ENCODE measurements around the gene HIPK4. TPM values are rescaled to one million over a fixed set of nuclear protein-coding genes. Genes with fewer than 3 reads are reported as not detected.
"Not testable (repeated sequence)": the region's sequence is repeated elsewhere in the genome, so short reads cannot be mapped to it uniquely, and the experiment has no call there.

HIPK4 gene
- total RNA-seq, 1 donor from 2014 or later = not detected

- TF ChIP-seq, protein P1, sequence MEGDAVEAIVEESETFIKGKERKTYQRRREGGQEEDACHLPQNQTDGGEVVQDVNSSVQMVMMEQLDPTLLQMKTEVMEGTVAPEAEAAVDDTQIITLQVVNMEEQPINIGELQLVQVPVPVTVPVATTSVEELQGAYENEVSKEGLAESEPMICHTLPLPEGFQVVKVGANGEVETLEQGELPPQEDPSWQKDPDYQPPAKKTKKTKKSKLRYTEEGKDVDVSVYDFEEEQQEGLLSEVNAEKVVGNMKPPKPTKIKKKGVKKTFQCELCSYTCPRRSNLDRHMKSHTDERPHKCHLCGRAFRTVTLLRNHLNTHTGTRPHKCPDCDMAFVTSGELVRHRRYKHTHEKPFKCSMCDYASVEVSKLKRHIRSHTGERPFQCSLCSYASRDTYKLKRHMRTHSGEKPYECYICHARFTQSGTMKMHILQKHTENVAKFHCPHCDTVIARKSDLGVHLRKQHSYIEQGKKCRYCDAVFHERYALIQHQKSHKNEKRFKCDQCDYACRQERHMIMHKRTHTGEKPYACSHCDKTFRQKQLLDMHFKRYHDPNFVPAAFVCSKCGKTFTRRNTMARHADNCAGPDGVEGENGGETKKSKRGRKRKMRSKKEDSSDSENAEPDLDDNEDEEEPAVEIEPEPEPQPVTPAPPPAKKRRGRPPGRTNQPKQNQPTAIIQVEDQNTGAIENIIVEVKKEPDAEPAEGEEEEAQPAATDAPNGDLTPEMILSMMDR (conservative IDR thresholded peaks at IDR 0.05; ENCODE audit: low read depth, low read length) = no peak
- DNase-seq (ENCODE audit: low read depth) = no peak
- H3K4me3 ChIP-seq (ENCODE audit: low read depth, low read length) = no peak overlapping the region
Measured at GRCh38 chr19:40378509-40378908, 11.5 kb downstream of the HIPK4 start.

GRCh38 chr19:40377876-40378385 is 12.1 kb downstream of the HIPK4 start:
- TF ChIP-seq, protein P1 (conservative IDR thresholded peaks at IDR 0.05; ENCODE audit: low read depth, low read length) = no peak
- DNase-seq (ENCODE audit: low read depth) = no peak
- H3K4me3 ChIP-seq (ENCODE audit: low read depth, low read length) = no peak overlapping the region

DNA sequence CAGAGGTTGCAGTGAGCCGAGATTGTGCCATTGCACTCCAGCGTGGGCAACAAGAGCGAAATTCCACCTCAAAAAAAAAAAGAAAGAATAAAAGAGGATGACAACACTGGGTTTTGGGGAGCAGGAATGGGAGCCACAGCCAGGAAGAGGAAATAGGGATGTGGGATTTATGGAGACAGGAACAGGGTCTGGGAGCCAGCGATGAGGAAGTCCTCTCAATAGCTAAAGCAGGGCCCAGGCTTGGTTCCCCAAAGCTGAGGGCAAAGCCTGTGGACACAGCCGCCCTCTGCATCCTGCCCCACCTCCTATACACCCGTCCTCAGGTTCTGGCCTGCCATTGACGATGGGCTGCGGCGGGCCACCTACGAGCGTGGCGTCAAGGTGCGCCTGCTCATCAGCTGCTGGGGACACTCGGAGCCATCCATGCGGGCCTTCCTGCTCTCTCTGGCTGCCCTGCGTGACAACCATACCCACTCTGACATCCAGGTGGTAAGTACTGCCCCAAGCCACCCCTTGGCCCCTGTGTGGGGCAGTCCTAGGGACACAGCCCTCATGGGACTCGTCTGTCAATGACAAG is 13.6 kb downstream of the HIPK4 start:
- TF ChIP-seq, protein P1 (conservative IDR thresholded peaks at IDR 0.05; ENCODE audit: low read depth, low read length) = no peak
- no peak overlapping the region for H3K4me3 ChIP-seq (ENCODE audit: low read depth, low read length)
- no peak for DNase-seq (ENCODE audit: low read depth)

DNA sequence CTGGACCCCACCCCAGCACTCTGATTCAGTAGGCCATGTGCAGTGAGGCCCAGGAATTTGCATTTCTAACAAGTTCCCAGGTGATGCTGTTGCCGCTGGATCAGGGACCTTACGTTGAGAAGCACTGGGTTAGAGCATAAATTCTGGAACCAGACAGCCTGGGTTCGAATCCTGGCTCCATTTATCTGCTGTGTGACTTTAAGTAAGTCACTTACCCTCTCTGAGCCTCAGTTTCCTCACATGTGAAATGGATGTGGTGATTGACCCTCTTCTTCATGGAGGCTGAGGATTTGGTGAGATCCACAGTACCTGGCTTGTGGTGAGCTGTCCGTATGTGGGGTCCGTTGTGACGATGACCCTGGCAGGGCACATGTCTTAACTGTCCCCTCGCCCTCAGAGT is 15.9 kb downstream of the HIPK4 start:
- H3K4me3 ChIP-seq (ENCODE audit: low read depth, low read length) = no peak overlapping the region
- DNase-seq (ENCODE audit: low read depth) = no peak
- TF ChIP-seq, protein P1 (conservative IDR thresholded peaks at IDR 0.05; ENCODE audit: low read depth, low read length) = no peak

DNA sequence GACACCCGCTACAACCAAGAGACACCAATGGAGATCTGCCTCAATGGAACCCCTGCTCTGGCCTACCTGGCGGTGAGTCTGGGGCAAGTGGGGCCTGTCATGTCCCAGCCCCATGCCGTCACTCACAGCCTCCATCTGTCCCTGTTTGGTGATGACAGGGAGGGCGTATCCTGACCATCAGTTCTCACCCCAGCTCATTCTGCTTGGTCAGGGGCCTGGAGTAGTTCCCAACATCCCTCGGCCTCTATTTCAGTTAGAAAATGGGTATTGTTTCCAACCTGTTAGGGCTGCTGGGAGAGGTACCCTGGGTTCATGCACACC is 18.2 kb downstream of the HIPK4 start:
- no peak for DNase-seq (ENCODE audit: low read depth)
- TF ChIP-seq, protein P1 (conservative IDR thresholded peaks at IDR 0.05; ENCODE audit: low read depth, low read length) = no peak
- H3K4me3 ChIP-seq (ENCODE audit: low read depth, low read length) = no peak overlapping the region

DNA sequence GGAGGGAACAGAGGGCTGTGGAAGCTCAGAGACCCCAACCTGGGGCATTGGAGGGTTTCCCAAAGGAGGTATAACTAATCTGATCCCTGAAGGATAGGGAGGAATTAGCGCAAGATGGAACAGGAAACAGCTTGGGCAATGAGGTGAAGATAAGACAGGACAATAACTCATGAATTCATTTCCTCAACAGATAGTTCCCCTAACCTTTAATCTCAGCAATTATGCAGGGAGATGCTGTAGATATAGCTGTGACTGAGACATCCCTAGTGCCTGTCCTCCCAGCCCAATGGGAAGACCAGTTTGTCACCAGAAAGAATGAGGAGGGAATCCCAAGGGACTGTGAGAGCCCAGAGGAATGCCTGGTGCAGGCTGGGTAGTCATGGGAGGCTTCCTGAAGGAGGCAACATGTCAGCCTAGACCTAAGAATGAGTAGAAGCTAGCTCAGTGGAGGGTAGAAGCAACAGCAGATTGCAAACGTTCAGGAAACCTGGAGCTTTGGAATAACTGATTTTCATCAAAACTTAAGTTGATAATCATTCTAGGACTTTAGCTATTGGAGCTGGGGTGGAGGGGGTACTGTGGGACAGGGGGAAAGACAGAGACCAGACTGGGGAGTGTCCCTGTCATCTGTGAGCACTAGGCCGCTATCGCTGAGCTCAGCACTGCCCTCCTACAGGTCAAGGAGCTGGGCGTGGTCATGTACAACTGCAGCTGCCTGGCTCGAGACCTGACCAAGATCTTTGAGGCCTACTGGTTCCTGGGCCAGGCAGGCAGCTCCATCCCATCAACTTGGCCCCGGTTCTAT is 18.8 kb downstream of the HIPK4 start:
- H3K4me3 ChIP-seq (ENCODE audit: low read depth, low read length) = no peak overlapping the region
- no peak for DNase-seq (ENCODE audit: low read depth)
- TF ChIP-seq, protein P1 (conservative IDR thresholded peaks at IDR 0.05; ENCODE audit: low read depth, low read length) = no peak

GRCh38 chr19:40370253-40370652 is 19.7 kb downstream of the HIPK4 start:
- H3K4me3 ChIP-seq (ENCODE audit: low read depth, low read length); DNase-seq (ENCODE audit: low read depth): not testable (repeated sequence)

Data from epithelial cell of proximal tubule (primary cell).